Measurements from ENCODE around the gene OXSR1.
"Not testable (repeated sequence)": the region's sequence is repeated elsewhere in the genome, so short reads cannot be mapped to it uniquely, and the experiment has no call there.

Gene OXSR1

DNA sequence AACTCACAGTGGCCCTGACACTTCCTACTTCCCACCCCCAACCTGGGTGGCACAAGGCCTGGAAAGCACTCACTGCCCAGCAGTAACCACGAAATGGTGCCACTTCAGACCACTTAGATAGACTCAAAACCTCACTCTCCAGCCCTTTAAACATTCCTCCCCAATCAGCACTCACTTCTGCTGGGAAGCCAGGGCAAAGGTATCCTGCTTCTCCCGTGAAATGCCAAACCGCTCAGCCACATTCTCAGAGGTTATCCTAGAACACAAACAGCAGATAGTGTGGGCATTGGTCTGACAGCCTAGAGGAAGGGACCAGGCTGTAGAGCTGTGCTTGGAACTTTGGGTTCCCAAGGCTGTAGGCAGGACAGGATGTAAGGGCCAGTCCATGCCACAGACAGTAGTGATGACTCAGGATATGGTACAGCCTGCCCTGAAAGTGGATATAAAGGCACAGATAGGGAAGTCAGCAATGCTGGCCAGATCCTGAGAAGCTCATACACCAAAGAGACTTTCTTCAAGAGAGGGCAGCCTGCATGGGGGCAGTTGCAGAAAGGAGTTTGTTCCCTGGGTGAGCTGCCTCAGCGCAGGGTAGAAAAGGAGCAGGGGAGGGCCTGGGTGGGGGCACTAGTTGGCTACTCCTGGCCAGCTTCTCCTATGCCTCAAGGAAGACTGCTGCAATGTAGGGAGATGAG is 37.6 kb upstream of the OXSR1 start:
- DNase-seq (ENCODE audit: low read depth, low spot score) = no peak

GRCh38 chr3:38128303-38128655 is 37.1 kb upstream of the OXSR1 start:
- DNase-seq (ENCODE audit: low read depth, low spot score) = no peak

DNA sequence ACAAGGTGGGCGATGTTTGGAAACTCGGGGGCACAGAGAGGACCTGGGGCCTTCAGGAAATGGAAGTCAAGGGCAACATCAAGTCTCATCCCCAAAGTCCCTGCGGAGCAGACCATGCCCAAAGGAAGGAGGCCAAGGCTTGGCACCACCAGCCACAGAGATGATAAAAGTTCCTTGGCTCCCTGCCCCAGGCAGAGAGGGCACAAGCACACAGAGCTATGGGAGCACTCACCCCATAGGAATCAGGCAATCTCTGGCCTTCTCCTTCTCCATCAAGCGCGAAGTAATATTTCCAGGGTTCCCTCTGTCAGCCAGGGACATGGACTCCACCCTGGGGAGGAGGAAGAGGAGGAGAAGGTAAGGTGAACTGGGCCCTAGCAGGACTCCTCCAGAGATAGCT is 36.3 kb upstream of the OXSR1 start:
- DNase-seq (ENCODE audit: low read depth, low spot score) = no peak

GRCh38 chr3:38130631-38131065 is 34.7 kb upstream of the OXSR1 start:
- DNase-seq (ENCODE audit: low read depth, low spot score) = no peak

DNA sequence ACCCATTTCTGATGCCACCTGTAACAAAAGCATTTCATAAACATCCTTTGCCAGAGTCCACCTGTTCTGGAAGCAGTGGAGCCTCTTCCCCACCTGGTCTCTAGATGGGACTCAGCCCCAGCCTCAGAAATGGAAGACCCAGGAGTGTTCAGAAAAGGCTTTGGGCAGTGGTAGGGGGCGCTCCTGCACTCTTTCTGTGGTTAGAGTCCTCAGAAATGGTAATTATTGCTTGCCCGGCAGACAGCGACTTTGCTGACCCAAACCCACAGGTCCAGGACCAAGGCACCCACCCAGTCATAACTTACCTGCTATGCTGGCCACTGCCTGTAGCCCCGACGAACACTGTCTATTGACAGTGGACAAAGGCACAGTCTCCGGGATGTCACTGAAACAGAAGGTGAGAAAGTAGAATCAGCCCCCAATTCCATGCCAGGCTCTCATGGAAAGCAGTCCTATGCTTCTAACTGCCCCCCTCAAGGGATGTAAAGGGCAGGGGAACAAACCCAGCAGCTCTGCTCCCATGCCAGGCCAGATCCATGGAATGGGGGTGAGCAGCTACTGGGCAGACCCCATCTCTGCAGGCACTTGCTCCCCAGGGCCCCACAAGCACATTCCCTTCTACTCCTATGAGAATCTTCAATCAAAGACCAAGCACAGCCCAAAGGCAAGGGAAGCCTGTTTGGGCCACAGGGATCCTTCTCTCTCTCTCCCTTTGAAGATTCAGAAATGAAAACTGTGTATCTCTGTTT is 33.5 kb upstream of the OXSR1 start:
- DNase-seq (ENCODE audit: low read depth, low spot score) = no peak

DNA sequence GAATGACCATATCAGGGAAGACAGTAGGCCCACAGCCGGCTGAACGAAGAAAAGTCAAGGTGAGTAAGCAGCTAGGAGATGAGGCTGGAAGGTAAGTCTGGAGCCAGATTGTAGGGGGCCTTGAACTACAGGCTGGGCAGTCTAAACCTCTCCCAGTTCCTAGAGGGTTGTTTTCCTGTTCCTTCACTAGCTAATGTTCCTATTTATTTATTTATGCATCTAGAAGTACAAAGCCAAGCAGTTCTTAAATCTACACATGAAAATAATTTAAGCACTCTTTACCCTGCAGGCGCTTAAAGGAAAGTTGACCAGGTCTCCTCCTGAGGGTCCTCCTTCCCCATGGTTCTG is 32.2 kb upstream of the OXSR1 start:
- DNase-seq (ENCODE audit: low read depth, low spot score) = no peak

GRCh38 chr3:38133557-38134405 is 31.6 kb upstream of the OXSR1 start:
- DNase-seq (ENCODE audit: low read depth, low spot score) = no peak

GRCh38 chr3:38134517-38135143 is 30.7 kb upstream of the OXSR1 start:
- DNase-seq (ENCODE audit: low read depth, low spot score) = not testable (repeated sequence)

GRCh38 chr3:38135621-38136277 is 29.6 kb upstream of the OXSR1 start:
- DNase-seq (ENCODE audit: low read depth, low spot score) = not testable (repeated sequence)

GRCh38 chr3:38136393-38136776 is 29.0 kb upstream of the OXSR1 start:
- DNase-seq (ENCODE audit: low read depth, low spot score) = no peak

- peak; percentile 97 for DNase-seq (ENCODE audit: low read depth, low spot score)
These were observed 28.3 kb upstream of the OXSR1 start, which contains the start of gene ACAA1 for GRCh38 chr3:38136777-38137614. ACAA1 (minus strand) TSS chr3:38137127; CDS start chr3:38137035, 92 bp downstream.

- no peak for DNase-seq (ENCODE audit: low read depth, low spot score)
These were observed 27.6 kb upstream of the OXSR1 start for GRCh38 chr3:38137615-38138348.

DNA sequence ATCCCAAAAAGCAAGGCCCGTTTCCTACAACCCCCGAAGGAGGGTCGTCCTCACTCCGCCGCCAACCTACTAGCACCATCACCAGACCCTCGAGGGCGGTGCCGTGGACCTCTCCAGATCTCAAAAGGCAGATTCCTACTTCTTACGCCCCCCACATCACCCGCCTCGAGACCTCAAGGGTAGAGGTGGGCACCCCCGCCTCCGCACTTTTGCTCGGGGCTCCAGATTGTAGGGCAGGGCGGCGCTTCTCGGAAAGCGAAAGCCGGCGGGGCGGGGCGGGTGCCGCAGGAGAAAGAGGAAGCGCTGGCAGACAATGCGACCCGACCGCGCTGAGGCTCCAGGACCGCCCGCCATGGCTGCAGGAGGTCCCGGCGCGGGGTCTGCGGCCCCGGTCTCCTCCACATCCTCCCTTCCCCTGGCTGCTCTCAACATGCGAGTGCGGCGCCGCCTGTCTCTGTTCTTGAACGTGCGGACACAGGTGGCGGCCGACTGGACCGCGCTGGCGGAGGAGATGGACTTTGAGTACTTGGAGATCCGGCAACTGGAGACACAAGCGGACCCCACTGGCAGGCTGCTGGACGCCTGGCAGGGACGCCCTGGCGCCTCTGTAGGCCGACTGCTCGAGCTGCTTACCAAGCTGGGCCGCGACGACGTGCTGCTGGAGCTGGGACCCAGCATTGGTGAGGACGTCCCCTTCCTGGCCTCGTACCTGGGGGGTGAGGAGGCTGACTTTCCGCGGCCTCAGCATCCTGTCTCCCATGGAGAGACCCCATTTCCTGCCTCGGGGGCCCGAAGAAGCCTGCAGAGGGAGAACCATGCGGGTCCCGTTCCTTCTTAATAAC is 26.8 kb upstream of the OXSR1 start, which contains the start of gene MYD88:
TSS of gene MYD88 (plus strand) at position 313 of the 842 bp plus-strand sequence. CDS start at position 353, 40 bp downstream.
- no peak for DNase-seq (ENCODE audit: low read depth, low spot score)

DNA sequence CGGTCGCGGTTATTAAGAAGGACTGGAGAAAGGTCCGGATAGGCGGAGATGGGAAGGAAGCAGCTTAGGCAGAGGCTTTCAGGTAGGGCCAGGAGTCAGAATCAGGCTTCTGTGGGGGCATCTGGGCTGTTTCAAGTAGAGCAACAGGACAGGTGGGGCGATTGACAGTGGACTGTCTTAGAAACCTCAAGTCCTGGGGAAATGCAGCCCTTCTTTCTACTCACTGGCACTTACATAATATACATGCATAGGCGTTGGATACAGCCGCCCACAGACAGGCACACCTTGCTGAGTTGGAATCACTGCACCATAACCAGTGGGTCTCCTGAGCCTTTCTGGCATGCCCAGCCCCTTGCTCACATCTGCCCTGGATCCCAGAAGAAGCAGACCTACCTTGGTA is 26.1 kb upstream of the OXSR1 start:
- DNase-seq (ENCODE audit: low read depth, low spot score) = no peak

DNA sequence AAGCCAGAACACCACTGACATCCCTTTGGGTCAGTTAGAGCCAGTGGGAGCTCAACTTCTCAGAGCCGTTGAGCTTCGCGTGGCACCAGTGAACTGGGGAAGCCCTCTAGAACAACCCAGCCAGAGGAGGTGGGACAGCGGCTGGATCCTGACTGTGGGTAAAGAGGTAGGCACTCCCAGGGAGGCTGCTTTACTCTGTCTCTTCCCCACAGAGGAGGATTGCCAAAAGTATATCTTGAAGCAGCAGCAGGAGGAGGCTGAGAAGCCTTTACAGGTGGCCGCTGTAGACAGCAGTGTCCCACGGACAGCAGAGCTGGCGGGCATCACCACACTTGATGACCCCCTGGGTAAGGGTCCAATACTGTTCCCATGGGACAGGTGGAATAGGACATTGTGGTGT is 25.7 kb upstream of the OXSR1 start:
- DNase-seq (ENCODE audit: low read depth, low spot score) = no peak

- no peak for DNase-seq (ENCODE audit: low read depth, low spot score)
These were observed 24.8 kb upstream of the OXSR1 start for GRCh38 chr3:38140326-38141172.

DNA sequence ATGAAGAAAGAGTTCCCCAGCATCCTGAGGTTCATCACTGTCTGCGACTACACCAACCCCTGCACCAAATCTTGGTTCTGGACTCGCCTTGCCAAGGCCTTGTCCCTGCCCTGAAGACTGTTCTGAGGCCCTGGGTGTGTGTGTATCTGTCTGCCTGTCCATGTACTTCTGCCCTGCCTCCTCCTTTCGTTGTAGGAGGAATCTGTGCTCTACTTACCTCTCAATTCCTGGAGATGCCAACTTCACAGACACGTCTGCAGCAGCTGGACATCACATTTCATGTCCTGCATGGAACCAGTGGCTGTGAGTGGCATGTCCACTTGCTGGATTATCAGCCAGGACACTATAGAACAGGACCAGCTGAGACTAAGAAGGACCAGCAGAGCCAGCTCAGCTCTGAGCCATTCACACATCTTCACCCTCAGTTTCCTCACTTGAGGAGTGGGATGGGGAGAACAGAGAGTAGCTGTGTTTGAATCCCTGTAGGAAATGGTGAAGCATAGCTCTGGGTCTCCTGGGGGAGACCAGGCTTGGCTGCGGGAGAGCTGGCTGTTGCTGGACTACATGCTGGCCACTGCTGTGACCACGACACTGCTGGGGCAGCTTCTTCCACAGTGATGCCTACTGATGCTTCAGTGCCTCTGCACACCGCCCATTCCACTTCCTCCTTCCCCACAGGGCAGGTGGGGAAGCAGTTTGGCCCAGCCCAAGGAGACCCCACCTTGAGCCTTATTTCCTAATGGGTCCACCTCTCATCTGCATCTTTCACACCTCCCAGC is 24.0 kb upstream of the OXSR1 start:
- no peak for DNase-seq (ENCODE audit: low read depth, low spot score)
